ENCODE data around the gene SNX25.
"Not testable (repeated sequence)": the region's sequence is repeated elsewhere in the genome, so short reads cannot be mapped to it uniquely, and the experiment has no call there.

The SNX25 gene

GRCh38 chr4:185203486-185204237 is 5.7 kb upstream of the SNX25 start, which contains the start of gene CFAP97:
Gene CFAP97, minus strand, starts transcription at chr4:185204000. Its CDS starts 12,804 bp downstream, at chr4:185191196.
- CTCF ChIA-PET, result interaction anchor here (2.0 kb wide), 1 partner anchor 20 kb away, joined by 9 read pairs; no protein-coding TSS in a partner anchor
- DNase-seq (ENCODE audit: low read depth, low spot score), result no peak
- peak within 1 kb of the TSS; percentile 65 for H3K4me3 ChIP-seq (ENCODE audit: low read depth, low read length)
- no peak for TF ChIP-seq CTCF (IDR thresholded peaks at IDR 0.05; ENCODE audit: insufficient read depth, low read length, missing control alignments)
- POLR2A ChIA-PET, result interaction anchor here (1.1 kb wide), 1 partner anchor 193 kb away, joined by 3 read pairs; the partner anchor contains the start of gene ANKRD37

GRCh38 chr4:185204238-185204910 is 5.0 kb upstream of the SNX25 start:
- TF ChIP-seq CTCF (IDR thresholded peaks at IDR 0.05; ENCODE audit: insufficient read depth, low read length, missing control alignments), result no peak
- POLR2A ChIA-PET, result interaction anchor here (1.0 to 1.1 kb wide), 2 partner anchors 16 to 192 kb away, joined by 3 to 4 read pairs; partner anchors contain the start of gene ANKRD37
- CTCF ChIA-PET, result interaction anchor here (2.0 kb wide), 1 partner anchor 21 kb away, joined by 9 read pairs; no protein-coding TSS in a partner anchor
- H3K4me3 ChIP-seq (ENCODE audit: low read depth, low read length), result peak overlapping the region; percentile 65
- DNase-seq (ENCODE audit: low read depth, low spot score), result no peak

GRCh38 chr4:185205073-185205472 is 4.3 kb upstream of the SNX25 start:
- CTCF ChIA-PET, result interaction anchor here (2.0 kb wide), 1 partner anchor 22 kb away, joined by 9 read pairs; no protein-coding TSS in a partner anchor
- DNase-seq (ENCODE audit: low read depth, low spot score); H3K4me3 ChIP-seq (ENCODE audit: low read depth, low read length): not testable (repeated sequence)
- POLR2A ChIA-PET, result interaction anchor here (1.0 to 1.1 kb wide), 2 partner anchors 15 to 191 kb away, joined by 3 to 4 read pairs; partner anchors contain the start of gene ANKRD37

GRCh38 chr4:185205697-185206342 is 3.6 kb upstream of the SNX25 start:
- POLR2A ChIA-PET, result no interaction called here
- CTCF ChIA-PET, result interaction anchor here (2.0 kb wide), 1 partner anchor 23 kb away, joined by 9 read pairs; no protein-coding TSS in a partner anchor
- no peak for TF ChIP-seq CTCF (IDR thresholded peaks at IDR 0.05; ENCODE audit: insufficient read depth, low read length, missing control alignments)
- no peak for DNase-seq (ENCODE audit: low read depth, low spot score)
- no peak overlapping the region for H3K4me3 ChIP-seq (ENCODE audit: low read depth, low read length)

- no peak for TF ChIP-seq CTCF (IDR thresholded peaks at IDR 0.05; ENCODE audit: insufficient read depth, low read length, missing control alignments)
- CTCF ChIA-PET, result interaction anchor here (0.6 kb wide), 1 partner anchor 183 kb away, joined by 3 read pairs; no protein-coding TSS in a partner anchor
- DNase-seq (ENCODE audit: low read depth, low spot score), result no peak
- no peak overlapping the region for H3K4me3 ChIP-seq (ENCODE audit: low read depth, low read length)
- POLR2A ChIA-PET, result no interaction called here
Observed at GRCh38 chr4:185207466-185207865, 1.9 kb upstream of the SNX25 start.

- CTCF ChIA-PET, result interaction anchor here (1.2 kb wide), 2 partner anchors 9 to 263 kb away, joined by 4 read pairs; no protein-coding TSS in a partner anchor
- peak overlapping the region; percentile 92 for H3K4me3 ChIP-seq (ENCODE audit: low read depth, low read length)
- not testable (repeated sequence) for DNase-seq (ENCODE audit: low read depth, low spot score)
- POLR2A ChIA-PET, result interaction anchor here (1.2 kb wide), 1 partner anchor 9 kb away, joined by 3 read pairs; no protein-coding TSS in a partner anchor
Observed at GRCh38 chr4:185209852-185210101, 379 bp downstream of the SNX25 start.

Measured in AG04449 (cell line).